GM12878 (cell line): ENCODE measurements around the gene DNAJC11. TPM values are rescaled to one million over a fixed set of nuclear protein-coding genes. Genes with fewer than 3 reads are reported as not detected.
A peak's percentile ranks its signal among the peaks of the same experiment; 100 is the strongest.

Source experiments
- ATAC-seq: fragments of 200-7000 bp; cut with Tn5 transposase; 3 replicates; pipeline ENCODE4 v1.9.1; 2020; ENCODE audit warnings: mild to moderate bottlenecking, moderate library complexity
- BruUV-seq: library from RNA; stranded (reverse); fragments of 400-500 nt; replicated peaks from 2 replicates; lab custom pipeline; 2021; lab: Mats Ljungman, UMichigan
- CTCF ChIA-PET: fragments of 300-600 bp; sonication (Branson Sonifier 250); formaldehyde crosslinking; extraction: SDS; loops from one replicate; lab custom pipeline; 2021; ENCODE audit warnings: inconsistent platforms; lab: Yijun Ruan, JAX
- POLR2A ChIA-PET: fragments of 350-600 bp; formaldehyde crosslinking; extraction: SDS; loops from one replicate; lab custom pipeline; 2021; ENCODE audit warnings: inconsistent platforms; lab: Charles Lee
- RAD21 ChIA-PET: fragments of 300-600 bp; sonication (Branson Sonifier 250); formaldehyde crosslinking; loops from one replicate; lab custom pipeline; 2023; ENCODE audit warnings: antibody characterized with exemption; ENCODE audit not compliant: unreplicated experiment; lab: Charles Lee
- SMC1A ChIA-PET: fragments of 300-600 bp; sonication (Branson Sonifier 250); formaldehyde crosslinking; loops from one replicate; lab custom pipeline; 2023; ENCODE audit not compliant: unreplicated experiment, uncharacterized antibody; lab: Charles Lee
- DNase-seq: peaks from one replicate; pipeline ENCODE4 v3.0.0-alpha.2; 2011; ENCODE audit warnings: low read depth, low spot score
- FAIRE-seq: peaks from 3 replicates; lab custom pipeline; 2011; peaks lifted over from hg19 to GRCh38; lab: Jason Lieb, UNC
- H2AFZ ChIP-seq: 2 replicates; pipeline ENCODE4 v1.6.0; 2011; ENCODE audit warnings: low read depth, low read length, control low read depth; ENCODE audit not compliant: control insufficient read depth
- H3K27ac ChIP-seq: 2 replicates; pipeline ENCODE4 v1.5.1; 2011; ENCODE audit warnings: control low read depth; ENCODE audit not compliant: control insufficient read depth, insufficient read depth
- H3K27me3 ChIP-seq, 2 experiments: replicated peaks in 1 of 2; 2 replicates each; pipeline versions ENCODE4 v1.6.0 to v1.6.1; 2011; ENCODE audit warnings: low read length in 1 of 2; ENCODE audit not compliant: control insufficient read depth in 2 of 2, insufficient read depth in 2 of 2
- H3K36me3 ChIP-seq, 2 experiments: 2 replicates each; pipeline ENCODE4 v1.5.1; 2011; ENCODE audit warnings: low read length in 1 of 2; ENCODE audit not compliant: control insufficient read depth in 2 of 2, insufficient read depth in 2 of 2
- H3K4me1 ChIP-seq: 2 replicates; pipeline ENCODE4 v1.6.1; 2011; ENCODE audit warnings: mild to moderate bottlenecking, low read length, moderate library complexity, mixed read lengths; ENCODE audit not compliant: control insufficient read depth, insufficient read depth
- H3K4me2 ChIP-seq: 2 replicates; pipeline ENCODE4 v1.6.0; 2011; ENCODE audit warnings: control low read depth; ENCODE audit not compliant: control insufficient read depth, insufficient read depth
- H3K4me3 ChIP-seq: fragments of 200-600 bp; sonication (generic); 2 replicates; pipeline ENCODE4 v1.5.1; 2016
- H3K79me2 ChIP-seq: 2 replicates; pipeline ENCODE4 v1.6.0; 2011; ENCODE audit warnings: low read length; ENCODE audit not compliant: control insufficient read depth, insufficient read depth
- H3K9ac ChIP-seq: 2 replicates; pipeline ENCODE4 v1.8.0; 2011; ENCODE audit warnings: low read length, control low read depth, mixed read lengths; ENCODE audit not compliant: control insufficient read depth, insufficient read depth
- H3K9me3 ChIP-seq: replicated peaks from 3 replicates; pipeline ENCODE4 v1.5.1; 2011; ENCODE audit warnings: mild to moderate bottlenecking, low read length; ENCODE audit not compliant: control insufficient read depth, insufficient read depth
- H4K20me1 ChIP-seq: 2 replicates; pipeline ENCODE4 v1.6.0; 2011; ENCODE audit not compliant: control insufficient read depth, insufficient read depth
- BHLHE40 ChIP-seq, 2 experiments: fragments of 450-650 bp in 1 of 2; IDR thresholded peaks; 2 replicates each; pipeline ENCODE4 v1.6.1; 2011 to 2017; ENCODE audit warnings: low read depth in 2 of 2, borderline replicate concordance in 1 of 2, improper control_type of control experiment in 1 of 2, low read length in 1 of 2, mild to moderate bottlenecking in 1 of 2
- CTCF ChIP-seq, 3 experiments: IDR thresholded peaks in 2 of 3; conservative IDR thresholded peaks in 1 of 3; 2 replicates each; pipeline ENCODE4 v1.5.1; 2011; ENCODE audit warnings: low read depth in 3 of 3, low read length in 3 of 3, mild to moderate bottlenecking in 3 of 3, control low read depth in 2 of 3, moderate library complexity in 2 of 3, inconsistent platforms in 1 of 3, mixed read lengths in 1 of 3; ENCODE audit not compliant: control insufficient read depth in 2 of 3, insufficient read depth in 1 of 3; ENCODE audit errors: extremely low read depth in 1 of 3
- FOS ChIP-seq: IDR thresholded peaks from 3 replicates; pipeline ENCODE4 v1.6.1; 2011; ENCODE audit warnings: borderline replicate concordance; ENCODE audit not compliant: insufficient read length; ENCODE audit errors: extremely low read depth
- HDAC6 ChIP-seq: fragments of 200-600 bp; sonication (generic); IDR thresholded peaks from one replicate; pipeline ENCODE4 v1.8.0; 2017; ENCODE audit warnings: antibody characterized with exemption; ENCODE audit not compliant: unreplicated experiment
- IKZF1 ChIP-seq: fragments of 450-650 bp; conservative IDR thresholded peaks from 2 replicates; pipeline ENCODE4 v1.6.1; 2017; ENCODE audit warnings: antibody characterized with exemption, mild to moderate bottlenecking
- KLF5 ChIP-seq: fragments of 450-650 bp; IDR thresholded peaks from 2 replicates; pipeline ENCODE4 v1.6.1; 2014; ENCODE audit warnings: mild to moderate bottlenecking; ENCODE audit not compliant: partially characterized antibody
- NKRF ChIP-seq: fragments of 450-650 bp; conservative IDR thresholded peaks from 2 replicates; pipeline ENCODE4 v1.6.1; 2017; ENCODE audit warnings: mild to moderate bottlenecking, moderate library complexity
- NR2C1 ChIP-seq: fragments of 450-650 bp; IDR thresholded peaks from 2 replicates; pipeline ENCODE4 v1.6.1; 2017; ENCODE audit warnings: antibody characterized with exemption, mild to moderate bottlenecking, moderate library complexity
- NR2F1 ChIP-seq: fragments of 450-650 bp; conservative IDR thresholded peaks from 2 replicates; pipeline ENCODE4 v1.6.1; 2017; ENCODE audit warnings: mild to moderate bottlenecking
- PKNOX1 ChIP-seq: fragments of 450-650 bp; IDR thresholded peaks from 2 replicates; pipeline ENCODE4 v1.6.1; 2016; ENCODE audit warnings: mild to moderate bottlenecking
- POLR2A ChIP-seq: IDR thresholded peaks from 2 replicates; pipeline ENCODE4 v1.6.1; 2011; ENCODE audit warnings: low read depth, mild to moderate bottlenecking, low read length
- RAD51 ChIP-seq: fragments of 450-650 bp; IDR thresholded peaks from 2 replicates; pipeline ENCODE4 v1.6.1; 2016; ENCODE audit warnings: moderate library complexity, mild to moderate bottlenecking, inconsistent platforms
- SIN3A ChIP-seq: IDR thresholded peaks from 2 replicates; pipeline ENCODE4 v1.6.1; 2012; ENCODE audit warnings: low read depth, low read length, improper control_type of control experiment
- SP1 ChIP-seq: IDR thresholded peaks from one replicate; pipeline ENCODE4 v1.6.1; 2011; ENCODE audit warnings: low read depth, low read length
- STAT1 ChIP-seq: fragments of 450-650 bp; conservative IDR thresholded peaks from 2 replicates; pipeline ENCODE4 v1.6.1; 2014; ENCODE audit warnings: antibody characterized with exemption, mild to moderate bottlenecking
- TCF12 ChIP-seq: IDR thresholded peaks from 2 replicates; pipeline ENCODE4 v1.6.1; 2011; ENCODE audit warnings: low read depth, mild to moderate bottlenecking, low read length
- TCF3 ChIP-seq: IDR thresholded peaks from 2 replicates; pipeline ENCODE4 v1.6.1; 2012; ENCODE audit warnings: low read depth, mild to moderate bottlenecking, low read length, borderline replicate concordance; ENCODE audit not compliant: insufficient read depth
- TCF7 ChIP-seq: IDR thresholded peaks from 2 replicates; pipeline ENCODE4 v1.6.1; 2014; ENCODE audit warnings: antibody characterized with exemption, borderline replicate concordance
- ZSCAN29 ChIP-seq: fragments of 450-650 bp; IDR thresholded peaks from 2 replicates; pipeline ENCODE4 v1.6.1; 2017; ENCODE audit warnings: mild to moderate bottlenecking, moderate library complexity
- WGBS: methylation state at CpG from one replicate; pipeline ENCODE4 v1.1.6; 2016; ENCODE audit warnings: low lambda C conversion rate; ENCODE audit not compliant: insufficient replicate concordance, insufficient coverage; ENCODE audit errors: missing lambda C conversion rate; 5-methylcytosine and 5-hydroxymethylcytosine counted together
- in situ Hi-C: fragments of 300-500 bp; cut with MboI; formaldehyde crosslinking; loops from 9 replicates; pipeline ENCODE4 v1.14.3; 2018; ENCODE audit warnings: mixed read lengths
- intact Hi-C: fragments of 100-400 bp; cut with micrococcal nuclease; formaldehyde crosslinking; loops from one replicate; pipeline ENCODE4 v1.14.2; 2022; ENCODE audit not compliant: unreplicated experiment
- polyA plus RNA-seq, 11 experiments: library from polyadenylated mRNA; depleted of rRNA in 4 of 11; unstranded in 6 of 11; stranded (reverse) in 5 of 11; fragments of >200 nt; fragmentation: Nextera tagmentation in 4 of 11; fragmentation: Illumina TruSeq in 1 of 11; extraction: Ambion mirVana in 4 of 11; extraction: Trizol in 1 of 11; gene quantifications; 1 replicate in 1 of 11; 2 replicates in 10 of 11; pipeline versions ENCODE4 v1.2.1 to v1.2.3, GENCODE V29; 2011 to 2016; ENCODE audit warnings: inconsistent platforms in 2 of 11, missing spikeins in 2 of 11, low read depth in 1 of 11
- total RNA-seq, 4 experiments: library from RNA; depleted of rRNA in 3 of 4; stranded (reverse); fragments of >200 nt in 3 of 4; fragmentation: Illumina TruSeq in 1 of 4; extraction: Trizol in 1 of 4; gene quantifications; 2 replicates each; pipeline versions ENCODE4 v1.2.1 to v1.2.3, GENCODE V29; 2013 to 2021

The DNAJC11 gene
- total and polyA plus RNA-seq, 10 of the 15 experiments (the other 5 are each of a cell fraction or from before 2014, with no cell fraction given): 5.0 to 58.8 (median 39.5) TPM

GRCh38 chr1:6601923-6602668 lies 99.5 kb downstream of the DNAJC11 start:
- Histone ChIP-seq H3K27ac (peak overlapping the region; percentile 79), H3K4me1 (peaks cover 13% of the 10 kb centered on the region), H3K36me3 (peaks cover 2 to 8% of the 10 kb centered on the region in 2 experiments; a peak in 2 of 4 replicates), H2AFZ (peak overlapping the region; percentile 70), H3K4me2 (peak overlapping the region; percentile 100), H3K9ac (peak overlapping the region; percentile 84), H3K9me3 (no peaks in the 10 kb centered on the region), H4K20me1 (no peaks in the 10 kb centered on the region), H3K4me3 (peak overlapping the region; percentile 94), H3K27me3 (no peaks in the 10 kb centered on the region), H3K79me2 (peaks cover 36% of the 10 kb centered on the region)
- peak; percentile 64 for ATAC-seq
- ChIA-PET POLR2A (interaction anchor here (0.8 to 1.3 kb wide), 5 partner anchors 10 to 24 kb away, joined by 3 to 10 read pairs (median 4); partner anchors contain the start of gene ZBTB48), RAD21 (interaction anchor here (1.1 to 3.9 kb wide), 2 partner anchors 21 to 24 kb away, joined by 3 to 38 read pairs; partner anchors contain the start of gene ZBTB48), CTCF (interaction anchor here (5.4 kb wide), 1 partner anchor 48 kb away, joined by 39 read pairs; the partner anchor contains the start of genes NOL9 and TAS1R1), SMC1A (interaction anchor here (1.6 kb wide), 1 partner anchor 49 kb away, joined by 4 read pairs; no protein-coding TSS in a partner anchor)
- intact Hi-C loops (loop anchor here (1.0 kb wide), 1 partner anchor 11 kb away; the partner anchor contains the start of gene PHF13), in situ Hi-C loops (no loop called here)
- DNase-seq: no peak
- no TSS peak for BruUV-seq
- no peak for FAIRE-seq
- under 1% methylated on average over 103 of the region's 103 CpGs for WGBS
- 0 out of 2 replicates have a peak, but pooled peaks have one; percentile 13 for TF ChIP-seq PKNOX1
- TF ChIP-seq ZSCAN29: no peak
- peak; percentile 77 for TF ChIP-seq IKZF1
- 0 out of 2 replicates have a peak, but pooled peaks have one; percentile 53 for TF ChIP-seq TCF3
- no peak for TF ChIP-seq STAT1
- peak; percentile 41; the same call in 1 of the 2 replicates for TF ChIP-seq SIN3A
- TF ChIP-seq POLR2A: peak; percentile 3; the same call in 1 of the 2 replicates
- TF ChIP-seq CTCF (IDR thresholded peaks at IDR 0.05 in 2 of 3, conservative IDR thresholded peaks at IDR 0.05 in 1 of 3; ENCODE audit: control insufficient read depth in 2 of 3, extremely low read depth in 1 of 3, insufficient read depth in 1 of 3, low read depth in 3 of 3, low read length in 3 of 3): 0 out of 6 replicates have a peak, but pooled peaks of 1 of the 3 experiments have one; percentile 2
- TF ChIP-seq FOS: no peak
- TF ChIP-seq RAD51: no peak
- TF ChIP-seq KLF5: no peak
- TF ChIP-seq NKRF: peak; percentile 55
- no peak; a peak in 2 of 4 replicates for TF ChIP-seq BHLHE40 (IDR thresholded peaks at IDR 0.05; ENCODE audit: borderline replicate concordance in 1 of 2, low read depth in 2 of 2, low read length in 1 of 2)
- TF ChIP-seq TCF12: 0 out of 2 replicates have a peak, but pooled peaks have one; percentile 36
- TF ChIP-seq TCF7: no peak
- TF ChIP-seq NR2F1: no peak
- peak; percentile 67 for TF ChIP-seq HDAC6
- TF ChIP-seq SP1: no peak
- no peak for TF ChIP-seq NR2C1
